HepG2 (cell line): ENCODE data around the gene COPA. TPM values are rescaled to one million over a fixed set of nuclear protein-coding genes. Genes with fewer than 3 reads are reported as not detected.
A peak's percentile ranks its signal among the peaks of the same experiment; 100 is the strongest.

Experiments used
- CHCHD3 ChIP-seq: sonication (generic); formaldehyde crosslinking; IDR thresholded peaks from 2 replicates; pipeline ENCODE4 v1.8.0; 2022; ENCODE audit warnings: mild to moderate bottlenecking, missing genetic modification reagents, moderate library complexity
- DPF2 ChIP-seq: sonication (generic); formaldehyde crosslinking; IDR thresholded peaks from 2 replicates; pipeline ENCODE4 v1.4.0; 2020; ENCODE audit warnings: mild to moderate bottlenecking, low read depth, missing genetic modification reagents, borderline replicate concordance
- EHMT2 ChIP-seq: fragments of 200-600 bp; sonication (generic); IDR thresholded peaks from 2 replicates; pipeline ENCODE4 v1.7.0; 2017; ENCODE audit warnings: antibody characterized with exemption, low read depth, low read length, borderline replicate concordance
- ELF1 ChIP-seq: sonication (generic); formaldehyde crosslinking; IDR thresholded peaks from 2 replicates; pipeline ENCODE4 v1.4.0; 2020; ENCODE audit warnings: missing genetic modification reagents
- FIP1L1 ChIP-seq: fragments of 200-400 bp; formaldehyde crosslinking; IDR thresholded peaks from 2 replicates; pipeline ENCODE4 v1.6.1; 2018; ENCODE audit warnings: low read depth, mild to moderate bottlenecking, low read length, moderate library complexity, borderline replicate concordance; ENCODE audit not compliant: insufficient read depth
- HDAC1 ChIP-seq: sonication (generic); formaldehyde crosslinking; IDR thresholded peaks from 2 replicates; pipeline ENCODE4 v1.5.1; 2020; ENCODE audit warnings: mild to moderate bottlenecking, missing genetic modification reagents
- HNF1B ChIP-seq: sonication (generic); formaldehyde crosslinking; IDR thresholded peaks from 2 replicates; pipeline ENCODE4 v1.5.1; 2020; ENCODE audit warnings: mild to moderate bottlenecking, moderate library complexity, missing genetic modification reagents
- HNRNPH1 ChIP-seq: fragments of 200-400 bp; formaldehyde crosslinking; optimal IDR thresholded peaks from 2 replicates; pipeline ENCODE3; 2017; ENCODE audit warnings: mild to moderate bottlenecking, low read depth, low read length
- IKZF4 ChIP-seq: sonication (generic); formaldehyde crosslinking; IDR thresholded peaks from 2 replicates; pipeline ENCODE4 v1.5.1; 2020; ENCODE audit warnings: borderline replicate concordance, mild to moderate bottlenecking, low read depth, missing genetic modification reagents; ENCODE audit errors: not compliant biosample characterization
- MATR3 ChIP-seq: sonication (generic); formaldehyde crosslinking; IDR thresholded peaks from 2 replicates; pipeline ENCODE4 v1.4.0; 2020; ENCODE audit warnings: missing genetic modification reagents
- MLLT10 ChIP-seq: sonication (generic); formaldehyde crosslinking; IDR thresholded peaks from 2 replicates; pipeline ENCODE4 v1.4.0; 2020; ENCODE audit warnings: missing genetic modification reagents
- MNT ChIP-seq: fragments of 450-650 bp; IDR thresholded peaks from 2 replicates; pipeline ENCODE4 v1.6.1; 2016
- NCOA5 ChIP-seq: sonication (generic); formaldehyde crosslinking; IDR thresholded peaks from 2 replicates; pipeline ENCODE4 v1.4.0; 2020; ENCODE audit warnings: missing genetic modification reagents
- NFIB ChIP-seq: sonication (generic); formaldehyde crosslinking; IDR thresholded peaks from 2 replicates; pipeline ENCODE4 v1.9.0; 2021; ENCODE audit warnings: missing genetic modification reagents, mild to moderate bottlenecking, borderline replicate concordance
- NKX3-1 ChIP-seq: sonication (generic); formaldehyde crosslinking; IDR thresholded peaks from 2 replicates; pipeline ENCODE4 v1.5.0; 2020; ENCODE audit warnings: missing genetic modification reagents
- SRF ChIP-seq: IDR thresholded peaks from 2 replicates; pipeline ENCODE4 v1.6.1; 2011; ENCODE audit warnings: mild to moderate bottlenecking, low read depth, low read length, moderate library complexity
- ZFX ChIP-seq: sonication (generic); formaldehyde crosslinking; IDR thresholded peaks from 2 replicates; pipeline ENCODE4 v1.4.0; 2020; ENCODE audit warnings: mild to moderate bottlenecking, low read depth, missing genetic modification reagents, moderate library complexity
- ZNF101 ChIP-seq: sonication (generic); formaldehyde crosslinking; IDR thresholded peaks from 2 replicates; pipeline ENCODE4 v1.4.0; 2020; ENCODE audit warnings: mild to moderate bottlenecking, low read depth, missing genetic modification reagents, borderline replicate concordance
- ZNF260 ChIP-seq: sonication (generic); formaldehyde crosslinking; IDR thresholded peaks from 2 replicates; pipeline ENCODE4 v1.4.0; 2020; ENCODE audit warnings: missing genetic modification reagents, low read depth, mild to moderate bottlenecking, borderline replicate concordance
- ZNF326 ChIP-seq: sonication (generic); formaldehyde crosslinking; IDR thresholded peaks from 2 replicates; pipeline ENCODE4 v1.4.0; 2020; ENCODE audit warnings: missing genetic modification reagents, borderline replicate concordance
- ZNF34 ChIP-seq: sonication (generic); formaldehyde crosslinking; IDR thresholded peaks from 2 replicates; pipeline ENCODE4 v1.4.0; 2020; ENCODE audit warnings: mild to moderate bottlenecking, missing genetic modification reagents, borderline replicate concordance
- ZNF704 ChIP-seq: sonication (generic); formaldehyde crosslinking; IDR thresholded peaks from 2 replicates; pipeline ENCODE4 v1.8.1; 2023; ENCODE audit warnings: mild to moderate bottlenecking, inconsistent platforms, moderate library complexity, missing genetic modification reagents, borderline replicate concordance
- ZNF761 ChIP-seq: sonication (generic); formaldehyde crosslinking; conservative IDR thresholded peaks from 2 replicates; pipeline ENCODE4 v1.4.0; 2020; ENCODE audit warnings: mild to moderate bottlenecking, missing genetic modification reagents
- polyA plus RNA-seq, 8 experiments: library from polyadenylated mRNA; depleted of rRNA in 3 of 8; stranded (reverse) in 7 of 8; unstranded in 1 of 8; fragments of >200 nt; fragmentation: Illumina TruSeq in 4 of 8; extraction: Trizol in 4 of 8; gene quantifications; 2 replicates each; pipeline versions ENCODE4 v1.2.1 to v1.2.3, GENCODE V29; 2011 to 2016; ENCODE audit warnings: low read depth in 4 of 8, missing spikeins in 1 of 8, mixed read lengths in 1 of 8; ENCODE audit not compliant: insufficient read depth in 1 of 8
- total RNA-seq, 5 experiments: library from RNA; depleted of rRNA; stranded (reverse); fragments of >200 nt; fragmentation: Illumina TruSeq; extraction: Trizol; gene quantifications; 2 replicates each; pipeline ENCODE4 v1.2.3, GENCODE V29; 2016; ENCODE audit warnings: low read depth in 1 of 5
- TF ChIP-seq, protein P1 (sequence below): sonication (generic); formaldehyde crosslinking; IDR thresholded peaks from 2 replicates; pipeline ENCODE4 v1.5.0; 2020; ENCODE audit warnings: missing genetic modification reagents, mild to moderate bottlenecking, borderline replicate concordance
- TF ChIP-seq, protein P2 (sequence below): sonication (generic); formaldehyde crosslinking; IDR thresholded peaks from 2 replicates; pipeline ENCODE4 v1.5.1; 2020; ENCODE audit warnings: missing genetic modification reagents, mild to moderate bottlenecking, borderline replicate concordance

COPA gene
- total and polyA plus RNA-seq, 2 of the 13 experiments (the other 11 are each of a cell fraction or from before 2014, with no cell fraction given) = 160 to 197 TPM

DNA sequence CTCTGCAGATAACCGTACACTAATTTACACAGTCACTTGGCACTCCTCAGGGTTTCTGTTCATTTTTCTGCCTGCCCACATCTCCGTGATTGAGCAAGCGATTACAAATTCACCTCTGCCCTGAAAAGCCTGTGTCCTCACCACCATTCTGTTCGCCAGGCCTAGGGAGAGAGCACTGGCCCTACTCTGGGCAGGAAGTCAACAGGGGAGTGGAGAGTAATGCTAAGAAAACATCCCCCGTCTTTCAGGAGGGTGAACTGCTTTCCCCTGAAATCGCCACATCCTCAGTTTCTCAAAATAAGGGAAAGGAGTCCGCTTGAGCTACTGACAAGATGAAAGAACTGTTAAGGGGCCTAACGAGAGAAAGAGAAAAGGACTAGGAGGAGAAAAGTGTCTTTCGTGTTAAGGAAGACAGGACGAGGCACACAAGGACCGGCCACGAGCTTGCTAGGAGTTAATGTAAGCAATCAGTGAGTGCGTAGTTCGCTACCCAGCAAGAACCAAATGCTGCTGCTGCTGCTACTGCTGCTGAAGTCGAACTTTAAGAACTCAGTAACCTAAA, 58.7 kb downstream of the COPA start (continued):
- TF ChIP-seq ZNF101 (CRISPR knock-in tag) (no peak), ZNF704 (CRISPR knock-in tag) (no peak), ZNF761 (CRISPR knock-in tag) (no peak), ZNF260 (CRISPR knock-in tag) (no peak), NFIB (CRISPR knock-in tag) (no peak), NCOA5 (CRISPR knock-in tag) (no peak), ZNF34 (CRISPR knock-in tag) (no peak), NKX3-1 (CRISPR knock-in tag) (no peak), HDAC1 (CRISPR knock-in tag) (no peak), ELF1 (CRISPR knock-in tag) (no peak), ZFX (CRISPR knock-in tag) (0 out of 2 replicates have a peak, but pooled peaks have one; percentile 7), EHMT2 (no peak), MLLT10 (no peak), MATR3 (CRISPR knock-in tag) (no peak), MNT (no peak), SRF (no peak), HNF1B (CRISPR knock-in tag) (no peak), HNRNPH1 (no peak), DPF2 (CRISPR knock-in tag) (no peak), FIP1L1 (no peak), ZNF326 (CRISPR knock-in tag) (no peak), IKZF4 (no peak), CHCHD3 (CRISPR knock-in tag) (no peak)
- TF ChIP-seq, protein P1, sequence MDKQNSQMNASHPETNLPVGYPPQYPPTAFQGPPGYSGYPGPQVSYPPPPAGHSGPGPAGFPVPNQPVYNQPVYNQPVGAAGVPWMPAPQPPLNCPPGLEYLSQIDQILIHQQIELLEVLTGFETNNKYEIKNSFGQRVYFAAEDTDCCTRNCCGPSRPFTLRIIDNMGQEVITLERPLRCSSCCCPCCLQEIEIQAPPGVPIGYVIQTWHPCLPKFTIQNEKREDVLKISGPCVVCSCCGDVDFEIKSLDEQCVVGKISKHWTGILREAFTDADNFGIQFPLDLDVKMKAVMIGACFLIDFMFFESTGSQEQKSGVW (CRISPR knock-in tag) = no peak
- TF ChIP-seq, protein P2, sequence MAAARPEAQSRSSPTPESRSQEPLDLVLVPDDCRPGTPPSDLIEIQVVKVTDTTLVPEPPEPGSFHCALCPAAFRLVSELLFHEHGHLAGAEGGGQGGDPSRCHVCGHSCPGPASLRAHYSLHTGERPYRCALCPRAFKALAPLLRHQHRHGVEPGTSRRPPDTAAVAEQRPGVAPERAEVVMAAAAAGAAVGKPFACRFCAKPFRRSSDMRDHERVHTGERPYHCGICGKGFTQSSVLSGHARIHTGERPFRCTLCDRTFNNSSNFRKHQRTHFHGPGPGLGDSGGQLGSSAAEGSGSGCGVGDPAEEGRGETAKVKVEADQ (CRISPR knock-in tag) = no peak
